GM12878 (cell line): Measurements from ENCODE around the gene HIVEP2. TPM values are rescaled to one million over a fixed set of nuclear protein-coding genes. Genes with fewer than 3 reads are reported as not detected.
A peak's percentile ranks its signal among the peaks of the same experiment; 100 is the strongest.

Source experiments
- ATF7 ChIP-seq: fragments of 450-650 bp; IDR thresholded peaks from 2 replicates; pipeline ENCODE4 v1.6.1; 2016; ENCODE audit warnings: low read depth, mild to moderate bottlenecking
- BCL11A ChIP-seq: IDR thresholded peaks from 2 replicates; pipeline ENCODE4 v1.6.1; 2011; ENCODE audit warnings: low read depth, low read length
- CBX3 ChIP-seq: fragments of 200-600 bp; sonication (generic); IDR thresholded peaks from 2 replicates; pipeline ENCODE4 v1.6.1; 2016; ENCODE audit warnings: low read depth, borderline replicate concordance
- DPF2 ChIP-seq: fragments of 450-650 bp; IDR thresholded peaks from 2 replicates; pipeline ENCODE4 v1.6.1; 2017; ENCODE audit warnings: mild to moderate bottlenecking
- EGR1 ChIP-seq, 2 experiments: IDR thresholded peaks; 1 replicate in 1 of 2; 2 replicates in 1 of 2; pipeline ENCODE4 v1.6.1; 2011 to 2012; ENCODE audit warnings: low read depth in 2 of 2, low read length in 2 of 2, borderline replicate concordance in 1 of 2, mild to moderate bottlenecking in 1 of 2, moderate library complexity in 1 of 2
- FOXM1 ChIP-seq: IDR thresholded peaks from 2 replicates; pipeline ENCODE4 v1.6.1; 2012; ENCODE audit warnings: low read depth, mild to moderate bottlenecking, inconsistent platforms, low read length, moderate library complexity
- MTA2 ChIP-seq: fragments of 450-650 bp; IDR thresholded peaks from 2 replicates; pipeline ENCODE4 v1.6.1; 2016; ENCODE audit warnings: low read depth, mild to moderate bottlenecking, moderate library complexity
- NFYA ChIP-seq: IDR thresholded peaks from 2 replicates; pipeline ENCODE4 v1.6.1; 2011; ENCODE audit warnings: low read depth, mild to moderate bottlenecking, low read length, improper control_type of control experiment, borderline replicate concordance
- POLR2A ChIP-seq: IDR thresholded peaks from 2 replicates; pipeline ENCODE4 v1.6.1; 2011; ENCODE audit warnings: low read depth, mild to moderate bottlenecking, low read length
- RCOR1 ChIP-seq: conservative IDR thresholded peaks from 2 replicates; pipeline ENCODE4 v1.6.1; 2012; ENCODE audit warnings: low read depth, low read length, improper control_type of control experiment
- RFX5 ChIP-seq: IDR thresholded peaks from 2 replicates; pipeline ENCODE4 v1.6.1; 2011; ENCODE audit warnings: low read depth, low read length, improper control_type of control experiment
- SP1 ChIP-seq: IDR thresholded peaks from one replicate; pipeline ENCODE4 v1.6.1; 2011; ENCODE audit warnings: low read depth, low read length
- TBL1XR1 ChIP-seq: IDR thresholded peaks from 2 replicates; pipeline ENCODE4 v1.6.1; 2012; ENCODE audit warnings: low read depth, low read length, improper control_type of control experiment
- TCF12 ChIP-seq: IDR thresholded peaks from 2 replicates; pipeline ENCODE4 v1.6.1; 2011; ENCODE audit warnings: low read depth, mild to moderate bottlenecking, low read length
- YBX1 ChIP-seq: fragments of 450-650 bp; IDR thresholded peaks from 2 replicates; pipeline ENCODE4 v1.6.1; 2016; ENCODE audit warnings: antibody characterized with exemption
- YY1 ChIP-seq: IDR thresholded peaks from 2 replicates; pipeline ENCODE4 v1.6.1; 2011; ENCODE audit warnings: low read depth, mild to moderate bottlenecking, low read length
- polyA plus RNA-seq, 11 experiments: library from polyadenylated mRNA; depleted of rRNA in 4 of 11; unstranded in 6 of 11; stranded (reverse) in 5 of 11; fragments of >200 nt; fragmentation: Nextera tagmentation in 4 of 11; fragmentation: Illumina TruSeq in 1 of 11; extraction: Ambion mirVana in 4 of 11; extraction: Trizol in 1 of 11; gene quantifications; 1 replicate in 1 of 11; 2 replicates in 10 of 11; pipeline versions ENCODE4 v1.2.1 to v1.2.3, GENCODE V29; 2011 to 2016; ENCODE audit warnings: inconsistent platforms in 2 of 11, missing spikeins in 2 of 11, low read depth in 1 of 11
- total RNA-seq, 4 experiments: library from RNA; depleted of rRNA in 3 of 4; stranded (reverse); fragments of >200 nt in 3 of 4; fragmentation: Illumina TruSeq in 1 of 4; extraction: Trizol in 1 of 4; gene quantifications; 2 replicates each; pipeline versions ENCODE4 v1.2.1 to v1.2.3, GENCODE V29; 2013 to 2021
- TF ChIP-seq, protein P1 (sequence below): IDR thresholded peaks from 2 replicates; pipeline ENCODE4 v1.6.1; 2012; ENCODE audit warnings: improper control_type of control experiment, low read depth, low read length; ENCODE audit not compliant: insufficient replicate concordance
- TF ChIP-seq, protein P2 (sequence below): fragments of 450-650 bp; IDR thresholded peaks from 2 replicates; pipeline ENCODE4 v1.6.1; 2016; ENCODE audit warnings: mild to moderate bottlenecking
- TF ChIP-seq, protein P3 (sequence below): IDR thresholded peaks from 2 replicates; pipeline ENCODE4 v1.6.1; 2011; ENCODE audit warnings: low read depth, mild to moderate bottlenecking, low read length, moderate library complexity, borderline replicate concordance; ENCODE audit errors: extremely low read depth
- TF ChIP-seq, protein P4 (sequence below): fragments of 450-650 bp; formaldehyde crosslinking; IDR thresholded peaks from 2 replicates; pipeline ENCODE4 v1.4.0; 2020; ENCODE audit warnings: mild to moderate bottlenecking, moderate library complexity

The HIVEP2 gene
- total and polyA plus RNA-seq, 10 of the 15 experiments (the other 5 are each of a cell fraction or from before 2014, with no cell fraction given): 1.2 to 15.7 (median 10.2) TPM

DNA sequence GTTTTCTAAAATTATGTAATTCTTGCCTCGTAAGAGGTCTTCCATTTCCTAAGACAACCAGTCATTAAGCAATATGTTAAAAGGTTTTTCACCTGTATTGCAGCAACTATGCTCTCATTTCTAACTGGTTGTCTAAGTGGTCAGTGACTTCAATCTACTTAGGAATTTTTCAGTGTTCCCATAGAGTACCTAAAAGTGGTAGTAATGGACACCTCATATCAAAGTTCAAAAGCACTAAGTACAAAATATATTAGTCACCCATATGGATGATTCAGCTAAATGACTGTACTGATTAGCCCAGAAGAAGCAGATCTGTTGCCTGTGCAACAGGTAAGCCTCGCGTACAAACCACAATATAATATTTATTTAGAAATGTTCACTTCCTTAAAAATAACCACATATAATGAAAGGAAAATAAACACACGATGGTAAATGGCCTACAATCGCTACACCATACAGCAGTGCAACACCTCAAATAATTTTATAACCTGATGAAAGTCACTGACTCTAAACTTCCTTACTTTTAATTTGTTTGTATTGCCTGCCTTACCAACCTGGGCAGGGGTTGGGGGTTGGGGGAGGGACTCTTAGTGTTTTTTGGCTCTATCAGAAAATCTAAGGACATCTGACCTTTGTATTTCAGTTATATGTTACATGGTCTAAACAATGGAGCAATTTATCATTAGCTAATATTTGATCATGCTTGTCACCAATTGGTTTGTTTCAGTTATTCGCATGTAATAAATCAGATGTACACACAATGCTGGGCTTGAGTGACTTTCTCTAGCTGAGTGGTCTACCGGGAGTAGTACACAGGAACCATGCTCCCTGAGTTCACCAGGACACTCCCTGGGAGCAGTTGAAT is 105.9 kb downstream of the HIVEP2 start (continued):
- TF ChIP-seq, protein P1, sequence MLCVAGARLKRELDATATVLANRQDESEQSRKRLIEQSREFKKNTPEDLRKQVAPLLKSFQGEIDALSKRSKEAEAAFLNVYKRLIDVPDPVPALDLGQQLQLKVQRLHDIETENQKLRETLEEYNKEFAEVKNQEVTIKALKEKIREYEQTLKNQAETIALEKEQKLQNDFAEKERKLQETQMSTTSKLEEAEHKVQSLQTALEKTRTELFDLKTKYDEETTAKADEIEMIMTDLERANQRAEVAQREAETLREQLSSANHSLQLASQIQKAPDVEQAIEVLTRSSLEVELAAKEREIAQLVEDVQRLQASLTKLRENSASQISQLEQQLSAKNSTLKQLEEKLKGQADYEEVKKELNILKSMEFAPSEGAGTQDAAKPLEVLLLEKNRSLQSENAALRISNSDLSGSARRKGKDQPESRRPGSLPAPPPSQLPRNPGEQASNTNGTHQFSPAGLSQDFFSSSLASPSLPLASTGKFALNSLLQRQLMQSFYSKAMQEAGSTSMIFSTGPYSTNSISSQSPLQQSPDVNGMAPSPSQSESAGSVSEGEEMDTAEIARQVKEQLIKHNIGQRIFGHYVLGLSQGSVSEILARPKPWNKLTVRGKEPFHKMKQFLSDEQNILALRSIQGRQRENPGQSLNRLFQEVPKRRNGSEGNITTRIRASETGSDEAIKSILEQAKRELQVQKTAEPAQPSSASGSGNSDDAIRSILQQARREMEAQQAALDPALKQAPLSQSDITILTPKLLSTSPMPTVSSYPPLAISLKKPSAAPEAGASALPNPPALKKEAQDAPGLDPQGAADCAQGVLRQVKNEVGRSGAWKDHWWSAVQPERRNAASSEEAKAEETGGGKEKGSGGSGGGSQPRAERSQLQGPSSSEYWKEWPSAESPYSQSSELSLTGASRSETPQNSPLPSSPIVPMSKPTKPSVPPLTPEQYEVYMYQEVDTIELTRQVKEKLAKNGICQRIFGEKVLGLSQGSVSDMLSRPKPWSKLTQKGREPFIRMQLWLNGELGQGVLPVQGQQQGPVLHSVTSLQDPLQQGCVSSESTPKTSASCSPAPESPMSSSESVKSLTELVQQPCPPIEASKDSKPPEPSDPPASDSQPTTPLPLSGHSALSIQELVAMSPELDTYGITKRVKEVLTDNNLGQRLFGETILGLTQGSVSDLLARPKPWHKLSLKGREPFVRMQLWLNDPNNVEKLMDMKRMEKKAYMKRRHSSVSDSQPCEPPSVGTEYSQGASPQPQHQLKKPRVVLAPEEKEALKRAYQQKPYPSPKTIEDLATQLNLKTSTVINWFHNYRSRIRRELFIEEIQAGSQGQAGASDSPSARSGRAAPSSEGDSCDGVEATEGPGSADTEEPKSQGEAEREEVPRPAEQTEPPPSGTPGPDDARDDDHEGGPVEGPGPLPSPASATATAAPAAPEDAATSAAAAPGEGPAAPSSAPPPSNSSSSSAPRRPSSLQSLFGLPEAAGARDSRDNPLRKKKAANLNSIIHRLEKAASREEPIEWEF: peak; percentile 51
- TF ChIP-seq EGR1 (IDR thresholded peaks at IDR 0.05; ENCODE audit: borderline replicate concordance in 1 of 2, low read depth in 2 of 2, low read length in 2 of 2): no peak
- TF ChIP-seq NFYA: no peak
- no peak for TF ChIP-seq SP1
- TF ChIP-seq TCF12: no peak
- TF ChIP-seq CBX3: no peak
- TF ChIP-seq, protein P2, sequence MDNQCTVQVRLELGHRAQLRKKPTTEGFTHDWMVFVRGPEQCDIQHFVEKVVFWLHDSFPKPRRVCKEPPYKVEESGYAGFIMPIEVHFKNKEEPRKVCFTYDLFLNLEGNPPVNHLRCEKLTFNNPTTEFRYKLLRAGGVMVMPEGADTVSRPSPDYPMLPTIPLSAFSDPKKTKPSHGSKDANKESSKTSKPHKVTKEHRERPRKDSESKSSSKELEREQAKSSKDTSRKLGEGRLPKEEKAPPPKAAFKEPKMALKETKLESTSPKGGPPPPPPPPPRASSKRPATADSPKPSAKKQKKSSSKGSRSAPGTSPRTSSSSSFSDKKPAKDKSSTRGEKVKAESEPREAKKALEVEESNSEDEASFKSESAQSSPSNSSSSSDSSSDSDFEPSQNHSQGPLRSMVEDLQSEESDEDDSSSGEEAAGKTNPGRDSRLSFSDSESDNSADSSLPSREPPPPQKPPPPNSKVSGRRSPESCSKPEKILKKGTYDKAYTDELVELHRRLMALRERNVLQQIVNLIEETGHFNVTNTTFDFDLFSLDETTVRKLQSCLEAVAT: no peak
- TF ChIP-seq FOXM1: peak; percentile 53; the same call in 1 of the 2 replicates
- no peak for TF ChIP-seq YBX1
- TF ChIP-seq, protein P3, sequence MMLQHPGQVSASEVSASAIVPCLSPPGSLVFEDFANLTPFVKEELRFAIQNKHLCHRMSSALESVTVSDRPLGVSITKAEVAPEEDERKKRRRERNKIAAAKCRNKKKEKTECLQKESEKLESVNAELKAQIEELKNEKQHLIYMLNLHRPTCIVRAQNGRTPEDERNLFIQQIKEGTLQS: no peak
- no peak for TF ChIP-seq RCOR1
- TF ChIP-seq, protein P4, sequence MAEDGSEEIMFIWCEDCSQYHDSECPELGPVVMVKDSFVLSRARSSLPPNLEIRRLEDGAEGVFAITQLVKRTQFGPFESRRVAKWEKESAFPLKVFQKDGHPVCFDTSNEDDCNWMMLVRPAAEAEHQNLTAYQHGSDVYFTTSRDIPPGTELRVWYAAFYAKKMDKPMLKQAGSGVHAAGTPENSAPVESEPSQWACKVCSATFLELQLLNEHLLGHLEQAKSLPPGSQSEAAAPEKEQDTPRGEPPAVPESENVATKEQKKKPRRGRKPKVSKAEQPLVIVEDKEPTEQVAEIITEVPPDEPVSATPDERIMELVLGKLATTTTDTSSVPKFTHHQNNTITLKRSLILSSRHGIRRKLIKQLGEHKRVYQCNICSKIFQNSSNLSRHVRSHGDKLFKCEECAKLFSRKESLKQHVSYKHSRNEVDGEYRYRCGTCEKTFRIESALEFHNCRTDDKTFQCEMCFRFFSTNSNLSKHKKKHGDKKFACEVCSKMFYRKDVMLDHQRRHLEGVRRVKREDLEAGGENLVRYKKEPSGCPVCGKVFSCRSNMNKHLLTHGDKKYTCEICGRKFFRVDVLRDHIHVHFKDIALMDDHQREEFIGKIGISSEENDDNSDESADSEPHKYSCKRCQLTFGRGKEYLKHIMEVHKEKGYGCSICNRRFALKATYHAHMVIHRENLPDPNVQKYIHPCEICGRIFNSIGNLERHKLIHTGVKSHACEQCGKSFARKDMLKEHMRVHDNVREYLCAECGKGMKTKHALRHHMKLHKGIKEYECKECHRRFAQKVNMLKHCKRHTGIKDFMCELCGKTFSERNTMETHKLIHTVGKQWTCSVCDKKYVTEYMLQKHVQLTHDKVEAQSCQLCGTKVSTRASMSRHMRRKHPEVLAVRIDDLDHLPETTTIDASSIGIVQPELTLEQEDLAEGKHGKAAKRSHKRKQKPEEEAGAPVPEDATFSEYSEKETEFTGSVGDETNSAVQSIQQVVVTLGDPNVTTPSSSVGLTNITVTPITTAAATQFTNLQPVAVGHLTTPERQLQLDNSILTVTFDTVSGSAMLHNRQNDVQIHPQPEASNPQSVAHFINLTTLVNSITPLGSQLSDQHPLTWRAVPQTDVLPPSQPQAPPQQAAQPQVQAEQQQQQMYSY (CRISPR knock-in tag): no peak
- no peak for TF ChIP-seq ATF7
- TF ChIP-seq RFX5: no peak
- no peak for TF ChIP-seq POLR2A
- TF ChIP-seq MTA2: peak; percentile 54; the same call in 1 of the 2 replicates
- 0 out of 2 replicates have a peak, but pooled peaks have one; percentile 22 for TF ChIP-seq BCL11A
- TF ChIP-seq TBL1XR1: no peak
- TF ChIP-seq YY1: no peak
- TF ChIP-seq DPF2: 0 out of 2 replicates have a peak, but pooled peaks have one; percentile 24
